Measurements from ENCODE around the gene SP9. TPM values are rescaled to one million over a fixed set of nuclear protein-coding genes. Genes with fewer than 3 reads are reported as not detected.
"Not testable (repeated sequence)": the region's sequence is repeated elsewhere in the genome, so short reads cannot be mapped to it uniquely, and the experiment has no call there.

Gene SP9
- total RNA-seq, 1 donor, result not detected

DNA sequence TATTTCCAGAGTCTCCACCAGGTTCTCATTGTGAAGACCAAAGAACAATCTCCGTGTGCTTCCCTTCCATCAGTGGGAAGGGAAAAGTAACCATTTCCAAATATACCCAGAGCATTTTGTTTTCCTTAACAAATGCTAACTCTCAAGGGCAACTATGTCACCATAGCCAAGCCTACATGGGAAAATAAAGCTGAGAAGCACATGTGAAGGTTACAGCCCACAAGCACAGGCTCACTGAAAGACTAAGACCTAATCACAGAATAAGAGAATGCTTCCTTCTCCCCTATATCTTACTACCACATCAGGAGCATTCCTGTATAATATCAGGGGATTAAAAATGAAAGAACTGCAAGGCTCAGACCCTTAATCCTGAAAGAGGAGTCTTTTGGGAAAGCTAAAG, 28.2 kb downstream of the SP9 start:
- Histone ChIP-seq H3K27me3 (ENCODE audit: insufficient read depth, low read length) (no peaks in the 10 kb centered on the region), H3K36me3 (ENCODE audit: insufficient read depth, low read length) (peaks cover 15% of the 10 kb centered on the region), H2AFZ (ENCODE audit: low read length) (no peak overlapping the region), H3K27ac (ENCODE audit: low read depth, low read length) (no peak overlapping the region), H3K4me1 (ENCODE audit: insufficient read depth, low read length) (no peaks in the 10 kb centered on the region), H3K4me3 (ENCODE audit: insufficient read depth, low read length) (no peak overlapping the region), H4K20me1 (ENCODE audit: insufficient read depth, low read length) (peaks cover 3% of the 10 kb centered on the region), H3K4me2 (ENCODE audit: insufficient read depth, low read length) (no peak overlapping the region), H3K9me3 (ENCODE audit: low read depth, low read length) (no peaks in the 10 kb centered on the region), H3K79me2 (ENCODE audit: insufficient read depth, low read length) (no peaks in the 10 kb centered on the region)
- TF ChIP-seq, protein P1, sequence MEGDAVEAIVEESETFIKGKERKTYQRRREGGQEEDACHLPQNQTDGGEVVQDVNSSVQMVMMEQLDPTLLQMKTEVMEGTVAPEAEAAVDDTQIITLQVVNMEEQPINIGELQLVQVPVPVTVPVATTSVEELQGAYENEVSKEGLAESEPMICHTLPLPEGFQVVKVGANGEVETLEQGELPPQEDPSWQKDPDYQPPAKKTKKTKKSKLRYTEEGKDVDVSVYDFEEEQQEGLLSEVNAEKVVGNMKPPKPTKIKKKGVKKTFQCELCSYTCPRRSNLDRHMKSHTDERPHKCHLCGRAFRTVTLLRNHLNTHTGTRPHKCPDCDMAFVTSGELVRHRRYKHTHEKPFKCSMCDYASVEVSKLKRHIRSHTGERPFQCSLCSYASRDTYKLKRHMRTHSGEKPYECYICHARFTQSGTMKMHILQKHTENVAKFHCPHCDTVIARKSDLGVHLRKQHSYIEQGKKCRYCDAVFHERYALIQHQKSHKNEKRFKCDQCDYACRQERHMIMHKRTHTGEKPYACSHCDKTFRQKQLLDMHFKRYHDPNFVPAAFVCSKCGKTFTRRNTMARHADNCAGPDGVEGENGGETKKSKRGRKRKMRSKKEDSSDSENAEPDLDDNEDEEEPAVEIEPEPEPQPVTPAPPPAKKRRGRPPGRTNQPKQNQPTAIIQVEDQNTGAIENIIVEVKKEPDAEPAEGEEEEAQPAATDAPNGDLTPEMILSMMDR (IDR thresholded peaks at IDR 0.05; ENCODE audit: extremely low read depth, low read depth, low read length), result no peak
- no peak for DNase-seq (ENCODE audit: insufficient read length, low spot score, missing footprints)

DNA sequence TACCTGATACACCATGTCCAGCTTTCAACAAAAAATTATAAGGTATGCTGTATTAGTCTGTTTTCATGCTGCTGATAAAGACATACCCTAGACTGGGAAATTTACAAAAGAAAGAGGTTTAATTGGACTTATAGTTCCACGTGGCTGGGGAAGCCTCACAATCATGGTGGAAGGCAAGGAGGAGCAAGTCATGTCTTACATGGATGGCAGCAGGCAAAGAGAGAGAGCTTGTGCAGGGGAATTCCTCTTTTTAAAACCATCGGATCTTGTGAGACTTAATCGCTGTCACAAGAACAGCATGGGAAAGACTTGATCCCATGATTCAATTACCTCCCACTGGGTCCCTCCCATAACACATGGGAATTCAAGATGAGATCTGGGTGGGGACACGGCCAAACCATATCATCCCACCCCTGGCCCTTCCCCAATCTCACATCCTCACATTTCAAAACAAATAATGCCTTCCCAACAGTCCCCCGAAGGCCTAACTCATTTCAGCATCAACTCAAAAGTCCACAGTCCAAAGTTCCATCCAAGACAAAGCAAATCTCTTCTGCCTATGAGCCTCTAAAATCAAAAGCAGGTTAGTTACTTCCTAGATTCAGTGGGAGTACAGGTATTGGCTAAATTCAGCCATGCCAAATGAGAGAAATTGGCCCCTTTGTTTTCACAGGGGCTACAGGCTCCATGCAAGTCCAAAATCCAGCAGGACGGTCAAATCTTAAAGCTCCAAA, 28.9 kb downstream of the SP9 start:
- not testable (repeated sequence) for H2AFZ ChIP-seq (ENCODE audit: low read length); H3K27me3 ChIP-seq (ENCODE audit: insufficient read depth, low read length); H3K4me1 ChIP-seq (ENCODE audit: insufficient read depth, low read length); H3K4me3 ChIP-seq (ENCODE audit: insufficient read depth, low read length); H3K79me2 ChIP-seq (ENCODE audit: insufficient read depth, low read length); H3K27ac ChIP-seq (ENCODE audit: low read depth, low read length); H3K4me2 ChIP-seq (ENCODE audit: insufficient read depth, low read length); H3K9me3 ChIP-seq (ENCODE audit: low read depth, low read length); DNase-seq (ENCODE audit: insufficient read length, low spot score, missing footprints); H4K20me1 ChIP-seq (ENCODE audit: insufficient read depth, low read length)
- H3K36me3 ChIP-seq (ENCODE audit: insufficient read depth, low read length), result peaks cover 15% of the 10 kb centered on the region

DNA sequence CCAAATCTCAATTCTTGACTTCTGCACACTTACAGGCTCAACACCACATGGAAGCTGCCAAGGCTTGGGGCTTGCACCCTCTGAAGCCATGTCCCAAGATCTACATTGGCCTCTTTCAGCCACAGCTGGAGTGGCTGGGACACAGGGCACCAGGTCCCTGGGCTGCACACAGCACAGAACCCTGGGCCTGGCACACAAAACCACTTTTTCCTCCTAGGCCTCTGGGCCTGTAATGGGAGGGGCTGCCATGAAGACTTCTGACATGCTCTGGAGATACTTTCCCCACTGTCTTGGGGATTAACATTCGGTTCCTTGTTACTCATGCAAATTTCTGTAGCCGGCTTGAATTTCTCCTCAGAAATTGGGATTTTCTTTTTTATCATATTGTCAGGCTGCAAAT, 29.9 kb downstream of the SP9 start:
- no peaks in the 10 kb centered on the region for H4K20me1 ChIP-seq (ENCODE audit: insufficient read depth, low read length)
- TF ChIP-seq, protein P1 (IDR thresholded peaks at IDR 0.05; ENCODE audit: extremely low read depth, low read depth, low read length), result no peak

GRCh38 chr2:174365571-174365970, 30.8 kb downstream of the SP9 start:
- no peak overlapping the region for H3K4me2 ChIP-seq (ENCODE audit: insufficient read depth, low read length)
- no peaks in the 10 kb centered on the region for H3K27me3 ChIP-seq (ENCODE audit: insufficient read depth, low read length)
- H2AFZ ChIP-seq (ENCODE audit: low read length), result no peak overlapping the region
- no peaks in the 10 kb centered on the region for H3K9me3 ChIP-seq (ENCODE audit: low read depth, low read length)
- H3K27ac ChIP-seq (ENCODE audit: low read depth, low read length), result no peak overlapping the region
- H3K4me1 ChIP-seq (ENCODE audit: insufficient read depth, low read length), result no peaks in the 10 kb centered on the region
- H4K20me1 ChIP-seq (ENCODE audit: insufficient read depth, low read length), result no peaks in the 10 kb centered on the region
- H3K36me3 ChIP-seq (ENCODE audit: insufficient read depth, low read length), result peaks cover 16% of the 10 kb centered on the region
- TF ChIP-seq, protein P1 (IDR thresholded peaks at IDR 0.05; ENCODE audit: extremely low read depth, low read depth, low read length), result no peak
- no peak overlapping the region for H3K4me3 ChIP-seq (ENCODE audit: insufficient read depth, low read length)
- H3K79me2 ChIP-seq (ENCODE audit: insufficient read depth, low read length), result no peaks in the 10 kb centered on the region
- no peak for DNase-seq (ENCODE audit: insufficient read length, low spot score, missing footprints)

More for the DNA sequence above, 29.9 kb downstream of the SP9 start:
- Histone ChIP-seq H3K4me2 (ENCODE audit: insufficient read depth, low read length) (no peak overlapping the region), H3K27me3 (ENCODE audit: insufficient read depth, low read length) (no peaks in the 10 kb centered on the region), H3K4me1 (ENCODE audit: insufficient read depth, low read length) (no peaks in the 10 kb centered on the region), H3K79me2 (ENCODE audit: insufficient read depth, low read length) (no peaks in the 10 kb centered on the region), H2AFZ (ENCODE audit: low read length) (no peak overlapping the region), H3K27ac (ENCODE audit: low read depth, low read length) (no peak overlapping the region), H3K9me3 (ENCODE audit: low read depth, low read length) (no peaks in the 10 kb centered on the region), H3K36me3 (ENCODE audit: insufficient read depth, low read length) (peaks cover 15% of the 10 kb centered on the region), H3K4me3 (ENCODE audit: insufficient read depth, low read length) (no peak overlapping the region)
- no peak for DNase-seq (ENCODE audit: insufficient read length, low spot score, missing footprints)

Measured in osteoblast (primary cell).